ENCODE data around the gene BRSK2. TPM values are rescaled to one million over a fixed set of nuclear protein-coding genes. Genes with fewer than 3 reads are reported as not detected.

BRSK2 gene
- polyA plus RNA-seq, 4 donors: 0.27 to 7.9 (median 3.3) TPM; not detected in 1

DNA sequence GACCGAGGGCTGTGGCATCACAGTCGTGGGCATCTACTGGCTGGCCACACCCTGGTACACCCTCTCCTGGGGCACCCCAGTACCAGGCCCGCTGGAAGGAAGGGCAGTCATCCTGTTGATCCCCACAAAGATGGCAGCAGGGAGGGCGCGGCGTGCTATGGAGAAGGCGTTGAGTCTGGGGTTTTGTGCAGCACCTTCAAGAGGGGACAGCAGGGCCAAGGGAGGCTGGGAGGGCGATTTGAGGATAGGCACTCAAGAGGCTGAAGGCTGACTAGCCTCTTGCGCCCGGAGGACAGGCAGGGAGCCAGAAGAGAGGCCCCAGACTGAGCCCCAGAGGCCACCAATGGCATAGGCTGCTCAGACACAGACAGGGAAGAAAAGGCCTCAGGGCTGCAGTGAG is 2.2 kb upstream of the BRSK2 start:
- FAIRE-seq: no peak
- no peak overlapping the region for H3K4me3 ChIP-seq (ENCODE audit: low read depth in 1 of 3, low read length in 3 of 3)
- peaks cover 7 to 66% (median 15%) of the 10 kb centered on the region in 3 donors for H3K27me3 ChIP-seq (ENCODE audit: control insufficient read depth in 3 of 3, insufficient read depth in 3 of 3, low read length in 3 of 3)
- H3K36me3 ChIP-seq (ENCODE audit: control insufficient read depth in 3 of 3, insufficient read depth in 2 of 3, low read depth in 1 of 3, low read length in 3 of 3): no peaks in the 10 kb centered on the region
- peaks cover 0 to 9% (median 2%) of the 10 kb centered on the region in 3 donors for H3K4me1 ChIP-seq (ENCODE audit: control insufficient read depth in 3 of 3, insufficient read depth in 2 of 3, low read depth in 1 of 3, low read length in 2 of 3)
- peaks cover 0 to 4% of the 10 kb centered on the region in 2 donors for H3K9me3 ChIP-seq (ENCODE audit: control insufficient read depth in 2 of 2, insufficient read depth in 1 of 2, low read depth in 1 of 2, low read length in 1 of 2)
- no peak for DNase-seq
- 78 to 92% (median 79%) methylated on average over 10 of the region's 10 CpGs for whole genome bisulfite sequencing, 3 donors
- H3K27ac ChIP-seq (ENCODE audit: low read depth in 1 of 3, low read length in 2 of 3): no peak overlapping the region

GRCh38 chr11:1387961-1388762 is 1.6 kb upstream of the BRSK2 start:
- 44 to 51% (median 44%) methylated on average over 21 to 22 of the region's 22 CpGs for WGBS, 3 donors
- Histone ChIP-seq H3K9me3 (ENCODE audit: control insufficient read depth in 2 of 2, insufficient read depth in 1 of 2, low read depth in 1 of 2, low read length in 1 of 2) (peaks cover 0 to 4% of the 10 kb centered on the region in 2 donors), H3K4me3 (ENCODE audit: low read depth in 1 of 3, low read length in 3 of 3) (no peak overlapping the region), H3K27me3 (ENCODE audit: control insufficient read depth in 3 of 3, insufficient read depth in 3 of 3, low read length in 3 of 3) (peaks cover 11 to 61% (median 15%) of the 10 kb centered on the region in 3 donors), H3K4me1 (ENCODE audit: control insufficient read depth in 3 of 3, insufficient read depth in 2 of 3, low read depth in 1 of 3, low read length in 2 of 3) (peaks cover 0 to 9% (median 0%) of the 10 kb centered on the region in 3 donors), H3K36me3 (ENCODE audit: control insufficient read depth in 3 of 3, insufficient read depth in 2 of 3, low read depth in 1 of 3, low read length in 3 of 3) (no peaks in the 10 kb centered on the region), H3K27ac (ENCODE audit: low read depth in 1 of 3, low read length in 2 of 3) (no peak overlapping the region)
- no peak for DNase-seq
- FAIRE-seq: no peak

- FAIRE-seq (no peak), DNase-seq (peak in 1 of 2 donors; percentile 21)
- peaks cover 11 to 59% (median 17%) of the 10 kb centered on the region in 3 donors for H3K27me3 ChIP-seq (ENCODE audit: control insufficient read depth in 3 of 3, insufficient read depth in 3 of 3, low read length in 3 of 3)
- WGBS, 3 donors: 7 to 19% (median 12%) methylated on average over 18 to 22 of the region's 22 CpGs
- peaks cover 0 to 4% of the 10 kb centered on the region in 2 donors for H3K9me3 ChIP-seq (ENCODE audit: control insufficient read depth in 2 of 2, insufficient read depth in 1 of 2, low read depth in 1 of 2, low read length in 1 of 2)
- H3K27ac ChIP-seq (ENCODE audit: low read depth in 1 of 3, low read length in 2 of 3): no peak overlapping the region
- H3K36me3 ChIP-seq (ENCODE audit: control insufficient read depth in 3 of 3, insufficient read depth in 2 of 3, low read depth in 1 of 3, low read length in 3 of 3): no peaks in the 10 kb centered on the region
- H3K4me1 ChIP-seq (ENCODE audit: control insufficient read depth in 3 of 3, insufficient read depth in 2 of 3, low read depth in 1 of 3, low read length in 2 of 3): peaks cover 0 to 5% (median 0%) of the 10 kb centered on the region in 3 donors
- peak overlapping the region in 2 of 3 donors; percentile 36 to 48 for H3K4me3 ChIP-seq (ENCODE audit: low read depth in 1 of 3, low read length in 3 of 3)
Observed at GRCh38 chr11:1388763-1389102, 1.0 kb upstream of the BRSK2 start.

DNA sequence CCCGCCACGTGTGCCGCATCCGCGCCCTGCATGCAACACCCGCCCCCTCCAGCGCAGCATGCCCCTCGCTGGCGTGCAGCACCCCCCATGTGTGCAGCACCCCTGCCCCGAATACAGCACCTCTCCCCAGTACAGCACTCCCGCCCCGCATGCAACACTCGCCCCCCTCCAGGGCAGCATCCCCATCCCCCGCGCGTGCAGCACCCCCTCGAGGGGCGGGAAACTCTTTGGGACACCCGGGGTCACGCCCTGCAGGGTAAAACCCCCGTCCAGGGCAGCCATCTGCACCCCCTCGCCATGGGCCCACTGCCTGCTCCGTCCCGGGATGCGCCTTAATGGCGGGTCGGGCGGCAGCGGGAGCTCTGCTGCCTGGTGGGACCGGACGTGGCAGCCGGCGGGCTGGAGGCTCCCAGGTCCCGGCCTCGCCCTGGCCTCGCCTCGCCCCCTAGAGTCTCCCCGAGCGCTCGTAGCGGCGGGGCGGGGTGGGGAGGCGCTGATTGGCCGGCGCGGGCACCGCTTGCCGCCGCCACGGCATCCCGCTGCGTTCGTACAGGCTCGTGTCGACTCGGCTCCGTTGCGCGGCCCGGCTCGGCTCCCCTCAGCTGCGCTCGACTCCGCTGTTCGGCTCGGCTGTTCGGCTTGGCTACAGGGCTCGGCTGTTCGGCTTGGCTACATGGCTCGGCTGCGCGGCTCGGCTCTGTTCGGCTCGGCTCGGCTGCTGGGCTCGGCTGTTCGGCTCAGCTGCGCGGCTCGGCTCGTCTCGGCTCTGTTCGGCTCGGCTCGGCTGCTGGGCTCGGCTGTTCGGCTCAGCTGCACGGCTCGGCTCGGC is 417 bp upstream of the BRSK2 start:
- Histone ChIP-seq H3K4me3 (ENCODE audit: low read depth in 1 of 3, low read length in 3 of 3) (peak overlapping the region; percentile 30 to 48 (median 36)), H3K4me1 (ENCODE audit: control insufficient read depth in 3 of 3, insufficient read depth in 2 of 3, low read depth in 1 of 3, low read length in 2 of 3) (peaks cover 0 to 5% (median 0%) of the 10 kb centered on the region in 3 donors), H3K9me3 (ENCODE audit: control insufficient read depth in 2 of 2, insufficient read depth in 1 of 2, low read depth in 1 of 2, low read length in 1 of 2) (peaks cover 0 to 4% of the 10 kb centered on the region in 2 donors), H3K27me3 (ENCODE audit: control insufficient read depth in 3 of 3, insufficient read depth in 3 of 3, low read length in 3 of 3) (peaks cover 11 to 58% (median 17%) of the 10 kb centered on the region in 3 donors), H3K27ac (ENCODE audit: low read depth in 1 of 3, low read length in 2 of 3) (peak overlapping the region in 1 of 3 donors; percentile 59), H3K36me3 (ENCODE audit: control insufficient read depth in 3 of 3, insufficient read depth in 2 of 3, low read depth in 1 of 3, low read length in 3 of 3) (no peaks in the 10 kb centered on the region)
- no peak for FAIRE-seq
- WGBS, 3 donors: 1 to 2% (median 1%) methylated on average over 64 to 92 of the region's 92 CpGs
- peak; percentile 89 to 95 for DNase-seq

DNA sequence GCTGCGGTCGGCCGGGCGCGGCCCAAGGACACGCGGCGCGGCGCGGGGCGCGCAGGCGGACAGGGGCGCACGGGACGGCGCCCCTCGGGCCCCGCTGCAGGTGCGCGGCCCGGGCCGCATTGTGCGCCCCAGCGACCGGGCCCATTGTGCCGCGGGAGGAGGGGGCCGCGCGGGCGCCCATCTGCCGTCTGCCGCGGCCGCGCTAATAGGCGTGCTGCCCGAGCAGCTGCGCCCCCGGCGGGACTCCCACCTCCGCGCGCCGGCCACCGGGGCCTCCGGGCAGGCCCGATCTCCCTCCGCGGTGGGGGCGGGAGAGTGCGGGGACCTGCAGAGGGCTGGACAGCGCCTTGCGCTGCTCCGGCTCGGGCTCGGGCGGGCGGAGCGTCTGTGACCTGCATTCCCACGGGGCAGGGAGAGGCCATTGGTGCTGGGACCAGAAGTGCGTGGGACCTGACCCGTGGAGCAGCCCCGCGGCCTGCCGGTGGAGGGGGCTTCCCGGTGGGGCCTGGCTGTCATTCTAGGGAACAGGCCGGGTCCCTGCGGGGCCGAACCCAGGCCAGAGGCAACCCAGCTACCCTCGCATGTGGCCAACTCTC is 933 bp downstream of the BRSK2 start:
- DNase-seq (peak in 1 of 2 donors; percentile 47), FAIRE-seq (no peak)
- Histone ChIP-seq H3K36me3 (ENCODE audit: control insufficient read depth in 3 of 3, insufficient read depth in 2 of 3, low read depth in 1 of 3, low read length in 3 of 3) (no peaks in the 10 kb centered on the region), H3K4me3 (ENCODE audit: low read depth in 1 of 3, low read length in 3 of 3) (peak overlapping the region in 2 of 3 donors; percentile 19 to 48), H3K27me3 (ENCODE audit: control insufficient read depth in 3 of 3, insufficient read depth in 3 of 3, low read length in 3 of 3) (peaks cover 11 to 45% (median 17%) of the 10 kb centered on the region in 3 donors), H3K9me3 (ENCODE audit: control insufficient read depth in 2 of 2, insufficient read depth in 1 of 2, low read depth in 1 of 2, low read length in 1 of 2) (peaks cover 0 to 4% of the 10 kb centered on the region in 2 donors), H3K27ac (ENCODE audit: low read depth in 1 of 3, low read length in 2 of 3) (peak overlapping the region in 1 of 3 donors; percentile 13), H3K4me1 (ENCODE audit: control insufficient read depth in 3 of 3, insufficient read depth in 2 of 3, low read depth in 1 of 3, low read length in 2 of 3) (peaks cover 0 to 5% (median 0%) of the 10 kb centered on the region in 3 donors)
- 2 to 9% (median 3%) methylated on average over 20 to 73 of the region's 73 CpGs for WGBS, 3 donors

GRCh38 chr11:1391165-1392075 is 1.7 kb downstream of the BRSK2 start:
- Histone ChIP-seq H3K4me3 (ENCODE audit: low read depth in 1 of 3, low read length in 3 of 3) (peak overlapping the region in 1 of 3 donors; percentile 19), H3K27me3 (ENCODE audit: control insufficient read depth in 3 of 3, insufficient read depth in 3 of 3, low read length in 3 of 3) (peaks cover 11 to 45% (median 17%) of the 10 kb centered on the region in 3 donors)
- no peak for FAIRE-seq

DNA sequence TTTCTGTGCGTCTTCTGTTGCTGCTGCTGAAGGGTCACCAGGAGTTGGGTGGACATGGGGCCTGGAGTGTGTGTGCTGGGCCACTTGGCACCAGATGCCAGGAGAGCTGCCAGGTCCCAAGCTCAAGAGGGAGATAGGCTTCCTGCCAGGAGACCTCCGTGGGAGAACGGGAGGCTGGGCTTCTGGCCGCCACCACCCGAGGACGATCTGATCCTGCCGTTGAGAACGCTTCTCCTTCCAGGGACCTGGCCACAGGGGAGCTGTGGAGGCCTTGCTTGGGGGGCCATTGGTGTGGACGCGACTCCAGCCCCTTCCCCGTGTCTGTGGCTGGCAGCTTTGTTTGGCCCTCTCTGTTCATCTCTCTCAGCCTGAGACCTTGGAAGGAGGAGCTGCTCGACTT is 2.4 kb downstream of the BRSK2 start:
- DNase-seq: no peak
- Histone ChIP-seq H3K36me3 (ENCODE audit: control insufficient read depth in 3 of 3, insufficient read depth in 2 of 3, low read depth in 1 of 3, low read length in 3 of 3) (no peaks in the 10 kb centered on the region), H3K9me3 (ENCODE audit: control insufficient read depth in 2 of 2, insufficient read depth in 1 of 2, low read depth in 1 of 2, low read length in 1 of 2) (peaks cover 0 to 4% of the 10 kb centered on the region in 2 donors), H3K27me3 (ENCODE audit: control insufficient read depth in 3 of 3, insufficient read depth in 3 of 3, low read length in 3 of 3) (peaks cover 11 to 40% (median 17%) of the 10 kb centered on the region in 3 donors), H3K4me1 (ENCODE audit: control insufficient read depth in 3 of 3, insufficient read depth in 2 of 3, low read depth in 1 of 3, low read length in 2 of 3) (peaks cover 0 to 5% (median 0%) of the 10 kb centered on the region in 3 donors), H3K4me3 (ENCODE audit: low read depth in 1 of 3, low read length in 3 of 3) (no peak overlapping the region), H3K27ac (ENCODE audit: low read depth in 1 of 3, low read length in 2 of 3) (no peak overlapping the region)
- WGBS, 3 donors: 54 to 77% (median 69%) methylated on average over 10 to 12 of the region's 12 CpGs
- FAIRE-seq: no peak

More at GRCh38 chr11:1391165-1392075, 1.7 kb downstream of the BRSK2 start:
- Histone ChIP-seq H3K9me3 (ENCODE audit: control insufficient read depth in 2 of 2, insufficient read depth in 1 of 2, low read depth in 1 of 2, low read length in 1 of 2) (peaks cover 0 to 4% of the 10 kb centered on the region in 2 donors), H3K4me1 (ENCODE audit: control insufficient read depth in 3 of 3, insufficient read depth in 2 of 3, low read depth in 1 of 3, low read length in 2 of 3) (peaks cover 0 to 5% (median 0%) of the 10 kb centered on the region in 3 donors), H3K27ac (ENCODE audit: low read depth in 1 of 3, low read length in 2 of 3) (peak overlapping the region in 1 of 3 donors; percentile 13), H3K36me3 (ENCODE audit: control insufficient read depth in 3 of 3, insufficient read depth in 2 of 3, low read depth in 1 of 3, low read length in 3 of 3) (no peaks in the 10 kb centered on the region)
- 32 to 43% (median 32%) methylated on average over 33 to 35 of the region's 35 CpGs for WGBS, 3 donors
- DNase-seq: no peak

Data from small intestine (tissue), 7 donors.